ENCODE results near the gene GEMIN8.

Gene GEMIN8

DNA sequence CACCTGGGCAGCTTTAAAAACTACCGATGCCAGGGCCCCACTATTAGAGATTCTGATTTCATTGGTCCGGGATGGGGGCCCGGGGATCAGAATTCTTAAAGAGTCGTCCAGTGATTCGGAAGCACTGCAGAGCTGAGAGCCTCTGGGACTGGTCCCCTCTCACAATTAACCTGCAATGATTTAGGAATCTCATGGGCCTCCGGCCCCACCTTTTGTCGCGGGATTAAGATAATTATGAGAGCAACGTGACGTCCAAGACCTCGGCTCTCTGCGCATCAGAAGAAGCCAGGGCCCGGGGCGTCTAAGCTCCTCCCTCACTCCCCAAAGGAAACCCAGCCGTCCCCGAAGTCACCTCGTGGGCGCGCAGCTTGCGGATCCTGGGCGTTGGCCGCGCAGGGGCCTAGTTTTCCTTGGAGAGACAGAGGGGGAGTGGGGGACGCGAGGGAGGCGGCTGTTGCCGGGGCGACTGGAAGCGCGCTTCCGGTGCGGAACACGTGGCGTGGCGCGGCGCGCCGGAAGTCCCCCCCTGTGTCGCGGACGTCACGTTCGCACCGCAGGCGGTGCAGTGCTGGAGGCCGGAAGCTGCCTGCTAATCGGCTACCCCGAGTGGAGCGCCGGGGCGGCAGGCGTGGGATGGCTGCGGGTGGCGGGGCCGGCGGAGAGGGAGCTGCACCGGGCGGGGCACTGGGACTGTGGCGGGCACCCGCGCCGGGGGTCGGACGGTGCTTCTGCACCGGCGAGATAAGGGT is at the start of gene GEMIN8 (continued):
- TF ChIP-seq, protein P1, sequence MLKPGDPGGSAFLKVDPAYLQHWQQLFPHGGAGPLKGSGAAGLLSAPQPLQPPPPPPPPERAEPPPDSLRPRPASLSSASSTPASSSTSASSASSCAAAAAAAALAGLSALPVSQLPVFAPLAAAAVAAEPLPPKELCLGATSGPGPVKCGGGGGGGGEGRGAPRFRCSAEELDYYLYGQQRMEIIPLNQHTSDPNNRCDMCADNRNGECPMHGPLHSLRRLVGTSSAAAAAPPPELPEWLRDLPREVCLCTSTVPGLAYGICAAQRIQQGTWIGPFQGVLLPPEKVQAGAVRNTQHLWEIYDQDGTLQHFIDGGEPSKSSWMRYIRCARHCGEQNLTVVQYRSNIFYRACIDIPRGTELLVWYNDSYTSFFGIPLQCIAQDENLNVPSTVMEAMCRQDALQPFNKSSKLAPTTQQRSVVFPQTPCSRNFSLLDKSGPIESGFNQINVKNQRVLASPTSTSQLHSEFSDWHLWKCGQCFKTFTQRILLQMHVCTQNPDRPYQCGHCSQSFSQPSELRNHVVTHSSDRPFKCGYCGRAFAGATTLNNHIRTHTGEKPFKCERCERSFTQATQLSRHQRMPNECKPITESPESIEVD (tag by site-specific recombination; IDR thresholded peaks at IDR 0.05): no peak
- TF ChIP-seq, protein P2, sequence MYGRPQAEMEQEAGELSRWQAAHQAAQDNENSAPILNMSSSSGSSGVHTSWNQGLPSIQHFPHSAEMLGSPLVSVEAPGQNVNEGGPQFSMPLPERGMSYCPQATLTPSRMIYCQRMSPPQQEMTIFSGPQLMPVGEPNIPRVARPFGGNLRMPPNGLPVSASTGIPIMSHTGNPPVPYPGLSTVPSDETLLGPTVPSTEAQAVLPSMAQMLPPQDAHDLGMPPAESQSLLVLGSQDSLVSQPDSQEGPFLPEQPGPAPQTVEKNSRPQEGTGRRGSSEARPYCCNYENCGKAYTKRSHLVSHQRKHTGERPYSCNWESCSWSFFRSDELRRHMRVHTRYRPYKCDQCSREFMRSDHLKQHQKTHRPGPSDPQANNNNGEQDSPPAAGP (tag by site-specific recombination; IDR thresholded peaks at IDR 0.05): 0 out of 2 replicates have a peak, but pooled peaks have one; percentile 57
- TF ChIP-seq ZFP69B (tag by site-specific recombination; IDR thresholded peaks at IDR 0.05) (peak; percentile 77), ZNF221 (tag by site-specific recombination; IDR thresholded peaks at IDR 0.05; ENCODE audit: borderline replicate concordance) (no peak), ZSCAN23 (tag by site-specific recombination; IDR thresholded peaks at IDR 0.05) (no peak), ZNF10 (tag by site-specific recombination; IDR thresholded peaks at IDR 0.05) (0 out of 2 replicates have a peak, but pooled peaks have one; percentile 15), ZFHX2 (tag by site-specific recombination; conservative IDR thresholded peaks at IDR 0.05) (peak; percentile 94), ZNF433 (tag by site-specific recombination; IDR thresholded peaks at IDR 0.05; ENCODE audit: low read depth) (no peak), MEIS1 (CRISPR knock-in tag; IDR thresholded peaks at IDR 0.05; ENCODE audit: borderline replicate concordance) (no peak), ZNF248 (tag by site-specific recombination; IDR thresholded peaks at IDR 0.05) (no peak), ZNF350 (tag by site-specific recombination; IDR thresholded peaks at IDR 0.05) (no peak), ZNF112 (tag by site-specific recombination; IDR thresholded peaks at IDR 0.05) (no peak), SCRT2 (tag by site-specific recombination; IDR thresholded peaks at IDR 0.05) (no peak), ZNF239 (tag by site-specific recombination; IDR thresholded peaks at IDR 0.05) (no peak), ZNF792 (tag by site-specific recombination; IDR thresholded peaks at IDR 0.05) (no peak), ZNF155 (tag by site-specific recombination; IDR thresholded peaks at IDR 0.05) (no peak), ZNF560 (tag by site-specific recombination; IDR thresholded peaks at IDR 0.05; ENCODE audit: borderline replicate concordance) (no peak), ZBTB7A (tag by site-specific recombination; IDR thresholded peaks at IDR 0.05; ENCODE audit: low read depth) (no peak; the same call in 1 of the 2 replicates), ZNF529 (tag by site-specific recombination; IDR thresholded peaks at IDR 0.05; ENCODE audit: insufficient replicate concordance) (no peak), ZNF394 (tag by site-specific recombination; IDR thresholded peaks at IDR 0.05; ENCODE audit: borderline replicate concordance) (peak; percentile 35; the same call in 1 of the 2 replicates), ZNF184 (tag by site-specific recombination; IDR thresholded peaks at IDR 0.05) (no peak), ZSCAN30 (tag by site-specific recombination; IDR thresholded peaks at IDR 0.05) (peak; percentile 64), ZNF335 (tag by site-specific recombination; conservative IDR thresholded peaks at IDR 0.05) (peak; percentile 78)
- TF ChIP-seq, protein P3, sequence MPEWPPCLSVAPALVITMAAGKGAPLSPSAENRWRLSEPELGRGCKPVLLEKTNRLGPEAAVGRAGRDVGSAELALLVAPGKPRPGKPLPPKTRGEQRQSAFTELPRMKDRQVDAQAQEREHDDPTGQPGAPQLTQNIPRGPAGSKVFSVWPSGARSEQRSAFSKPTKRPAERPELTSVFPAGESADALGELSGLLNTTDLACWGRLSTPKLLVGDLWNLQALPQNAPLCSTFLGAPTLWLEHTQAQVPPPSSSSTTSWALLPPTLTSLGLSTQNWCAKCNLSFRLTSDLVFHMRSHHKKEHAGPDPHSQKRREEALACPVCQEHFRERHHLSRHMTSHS (tag by site-specific recombination; IDR thresholded peaks at IDR 0.05): no peak
- TF ChIP-seq, protein P4, sequence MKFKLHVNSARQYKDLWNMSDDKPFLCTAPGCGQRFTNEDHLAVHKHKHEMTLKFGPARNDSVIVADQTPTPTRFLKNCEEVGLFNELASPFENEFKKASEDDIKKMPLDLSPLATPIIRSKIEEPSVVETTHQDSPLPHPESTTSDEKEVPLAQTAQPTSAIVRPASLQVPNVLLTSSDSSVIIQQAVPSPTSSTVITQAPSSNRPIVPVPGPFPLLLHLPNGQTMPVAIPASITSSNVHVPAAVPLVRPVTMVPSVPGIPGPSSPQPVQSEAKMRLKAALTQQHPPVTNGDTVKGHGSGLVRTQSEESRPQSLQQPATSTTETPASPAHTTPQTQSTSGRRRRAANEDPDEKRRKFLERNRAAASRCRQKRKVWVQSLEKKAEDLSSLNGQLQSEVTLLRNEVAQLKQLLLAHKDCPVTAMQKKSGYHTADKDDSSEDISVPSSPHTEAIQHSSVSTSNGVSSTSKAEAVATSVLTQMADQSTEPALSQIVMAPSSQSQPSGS (tag by site-specific recombination; IDR thresholded peaks at IDR 0.05; ENCODE audit: low read depth): 0 out of 2 replicates have a peak, but pooled peaks have one; percentile 4
- TF ChIP-seq, protein P5, sequence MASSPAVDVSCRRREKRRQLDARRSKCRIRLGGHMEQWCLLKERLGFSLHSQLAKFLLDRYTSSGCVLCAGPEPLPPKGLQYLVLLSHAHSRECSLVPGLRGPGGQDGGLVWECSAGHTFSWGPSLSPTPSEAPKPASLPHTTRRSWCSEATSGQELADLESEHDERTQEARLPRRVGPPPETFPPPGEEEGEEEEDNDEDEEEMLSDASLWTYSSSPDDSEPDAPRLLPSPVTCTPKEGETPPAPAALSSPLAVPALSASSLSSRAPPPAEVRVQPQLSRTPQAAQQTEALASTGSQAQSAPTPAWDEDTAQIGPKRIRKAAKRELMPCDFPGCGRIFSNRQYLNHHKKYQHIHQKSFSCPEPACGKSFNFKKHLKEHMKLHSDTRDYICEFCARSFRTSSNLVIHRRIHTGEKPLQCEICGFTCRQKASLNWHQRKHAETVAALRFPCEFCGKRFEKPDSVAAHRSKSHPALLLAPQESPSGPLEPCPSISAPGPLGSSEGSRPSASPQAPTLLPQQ (tag by site-specific recombination; IDR thresholded peaks at IDR 0.05): peak; percentile 80
- TF ChIP-seq, protein P6, sequence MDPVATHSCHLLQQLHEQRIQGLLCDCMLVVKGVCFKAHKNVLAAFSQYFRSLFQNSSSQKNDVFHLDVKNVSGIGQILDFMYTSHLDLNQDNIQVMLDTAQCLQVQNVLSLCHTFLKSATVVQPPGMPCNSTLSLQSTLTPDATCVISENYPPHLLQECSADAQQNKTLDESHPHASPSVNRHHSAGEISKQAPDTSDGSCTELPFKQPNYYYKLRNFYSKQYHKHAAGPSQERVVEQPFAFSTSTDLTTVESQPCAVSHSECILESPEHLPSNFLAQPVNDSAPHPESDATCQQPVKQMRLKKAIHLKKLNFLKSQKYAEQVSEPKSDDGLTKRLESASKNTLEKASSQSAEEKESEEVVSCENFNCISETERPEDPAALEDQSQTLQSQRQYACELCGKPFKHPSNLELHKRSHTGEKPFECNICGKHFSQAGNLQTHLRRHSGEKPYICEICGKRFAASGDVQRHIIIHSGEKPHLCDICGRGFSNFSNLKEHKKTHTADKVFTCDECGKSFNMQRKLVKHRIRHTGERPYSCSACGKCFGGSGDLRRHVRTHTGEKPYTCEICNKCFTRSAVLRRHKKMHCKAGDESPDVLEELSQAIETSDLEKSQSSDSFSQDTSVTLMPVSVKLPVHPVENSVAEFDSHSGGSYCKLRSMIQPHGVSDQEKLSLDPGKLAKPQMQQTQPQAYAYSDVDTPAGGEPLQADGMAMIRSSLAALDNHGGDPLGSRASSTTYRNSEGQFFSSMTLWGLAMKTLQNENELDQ (tag by site-specific recombination; IDR thresholded peaks at IDR 0.05; ENCODE audit: low read depth): no peak
- TF ChIP-seq, protein P7, sequence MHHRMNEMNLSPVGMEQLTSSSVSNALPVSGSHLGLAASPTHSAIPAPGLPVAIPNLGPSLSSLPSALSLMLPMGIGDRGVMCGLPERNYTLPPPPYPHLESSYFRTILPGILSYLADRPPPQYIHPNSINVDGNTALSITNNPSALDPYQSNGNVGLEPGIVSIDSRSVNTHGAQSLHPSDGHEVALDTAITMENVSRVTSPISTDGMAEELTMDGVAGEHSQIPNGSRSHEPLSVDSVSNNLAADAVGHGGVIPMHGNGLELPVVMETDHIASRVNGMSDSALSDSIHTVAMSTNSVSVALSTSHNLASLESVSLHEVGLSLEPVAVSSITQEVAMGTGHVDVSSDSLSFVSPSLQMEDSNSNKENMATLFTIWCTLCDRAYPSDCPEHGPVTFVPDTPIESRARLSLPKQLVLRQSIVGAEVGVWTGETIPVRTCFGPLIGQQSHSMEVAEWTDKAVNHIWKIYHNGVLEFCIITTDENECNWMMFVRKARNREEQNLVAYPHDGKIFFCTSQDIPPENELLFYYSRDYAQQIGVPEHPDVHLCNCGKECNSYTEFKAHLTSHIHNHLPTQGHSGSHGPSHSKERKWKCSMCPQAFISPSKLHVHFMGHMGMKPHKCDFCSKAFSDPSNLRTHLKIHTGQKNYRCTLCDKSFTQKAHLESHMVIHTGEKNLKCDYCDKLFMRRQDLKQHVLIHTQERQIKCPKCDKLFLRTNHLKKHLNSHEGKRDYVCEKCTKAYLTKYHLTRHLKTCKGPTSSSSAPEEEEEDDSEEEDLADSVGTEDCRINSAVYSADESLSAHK (tag by site-specific recombination; IDR thresholded peaks at IDR 0.05): no peak
